Neuronal stem cell (in vitro differentiated cells): ENCODE results near the gene ADAMTSL1.

Experiments used
- DNase-seq: peaks from one replicate; pipeline ENCODE4 v3.0.0-alpha.2; 2013; ENCODE audit warnings: low spot score
- H2AFZ ChIP-seq: one replicate; pipeline ENCODE4 v1.6.1; 2013; ENCODE audit warnings: mild to moderate bottlenecking, low read length, inconsistent platforms
- H2AK5ac ChIP-seq: 2 replicates; pipeline ENCODE4 v1.6.1; 2013; ENCODE audit warnings: low read depth, mild to moderate bottlenecking, inconsistent platforms, low read length, moderate library complexity, mixed read lengths
- H2BK120ac ChIP-seq: 2 replicates; pipeline ENCODE4 v1.6.1; 2013; ENCODE audit warnings: low read depth, mild to moderate bottlenecking, inconsistent platforms, low read length, moderate library complexity, mixed read lengths
- H2BK12ac ChIP-seq: one replicate; pipeline ENCODE4 v1.6.1; 2013; ENCODE audit warnings: low read length, inconsistent platforms
- H2BK15ac ChIP-seq: 2 replicates; pipeline ENCODE4 v1.6.1; 2013; ENCODE audit warnings: mild to moderate bottlenecking, low read length, inconsistent platforms, mixed read lengths
- H2BK5ac ChIP-seq: one replicate; pipeline ENCODE4 v1.6.1; 2013; ENCODE audit warnings: inconsistent platforms, mild to moderate bottlenecking, low read length, moderate library complexity
- H3K14ac ChIP-seq: one replicate; pipeline ENCODE4 v1.6.1; 2013; ENCODE audit warnings: low read length, inconsistent platforms
- H3K18ac ChIP-seq: 2 replicates; pipeline ENCODE4 v1.6.1; 2013; ENCODE audit warnings: low read length, inconsistent platforms
- H3K23ac ChIP-seq: 2 replicates; pipeline ENCODE4 v1.6.1; 2013; ENCODE audit warnings: low read depth, mild to moderate bottlenecking, mixed read lengths, low read length, inconsistent platforms; ENCODE audit not compliant: poor library complexity
- H3K27ac ChIP-seq: replicated peaks from 3 replicates; pipeline ENCODE4 v1.5.1; 2013; ENCODE audit warnings: low read length, inconsistent platforms
- H3K27me3 ChIP-seq, 3 experiments: 2 replicates each; pipeline ENCODE4 v1.6.1; 2013; ENCODE audit warnings: low read length in 3 of 3, mild to moderate bottlenecking in 2 of 3, inconsistent platforms in 1 of 3, low read depth in 1 of 3, mixed read lengths in 1 of 3, moderate library complexity in 1 of 3; ENCODE audit not compliant: control insufficient read depth in 3 of 3, insufficient read depth in 3 of 3
- H3K36me3 ChIP-seq, 2 donors: replicated peaks in 1 of 2; 2 replicates each; pipeline ENCODE4 v1.6.1; 2013; ENCODE audit warnings: low read length in 2 of 2; ENCODE audit not compliant: control insufficient read depth in 2 of 2, insufficient read depth in 2 of 2
- H3K4ac ChIP-seq: 2 replicates; pipeline ENCODE4 v1.6.1; 2013; ENCODE audit warnings: inconsistent platforms, mild to moderate bottlenecking, low read length, moderate library complexity
- H3K4me1 ChIP-seq, 2 donors: 1 replicate in 1 of 2; 2 replicates in 1 of 2; pipeline ENCODE4 v1.6.1; 2013; ENCODE audit warnings: low read length in 2 of 2, low read depth in 1 of 2; ENCODE audit not compliant: control insufficient read depth in 2 of 2, insufficient read depth in 1 of 2
- H3K4me2 ChIP-seq: one replicate; pipeline ENCODE4 v1.6.1; 2013; ENCODE audit warnings: mild to moderate bottlenecking, low read length, inconsistent platforms; ENCODE audit not compliant: insufficient read depth, poor library complexity, severe bottlenecking
- H3K4me3 ChIP-seq, 2 donors: 2 replicates each; pipeline ENCODE4 v1.5.1; 2013; ENCODE audit warnings: low read length in 2 of 2, mild to moderate bottlenecking in 2 of 2, inconsistent platforms in 1 of 2, moderate library complexity in 1 of 2
- H3K79me1 ChIP-seq: one replicate; pipeline ENCODE4 v1.6.1; 2013; ENCODE audit warnings: low read depth, mild to moderate bottlenecking, inconsistent platforms, low read length, moderate library complexity
- H3K9ac ChIP-seq: one replicate; pipeline ENCODE4 v1.6.1; 2013; ENCODE audit warnings: mild to moderate bottlenecking, low read depth, low read length, inconsistent platforms; ENCODE audit not compliant: poor library complexity
- H3K9me3 ChIP-seq, 2 donors: replicated peaks in 1 of 2; 2 replicates each; pipeline versions ENCODE3 to v1.6.1; 2013; ENCODE audit warnings: low read length in 2 of 2, mild to moderate bottlenecking in 2 of 2, inconsistent platforms in 1 of 2, low read depth in 1 of 2, mixed read lengths in 1 of 2, moderate library complexity in 1 of 2; ENCODE audit not compliant: control insufficient read depth in 2 of 2, insufficient read depth in 1 of 2
- H4K8ac ChIP-seq: one replicate; pipeline ENCODE4 v1.6.1; 2013; ENCODE audit warnings: low read depth, mild to moderate bottlenecking, inconsistent platforms, low read length, moderate library complexity
- H4K91ac ChIP-seq: one replicate; pipeline ENCODE4 v1.6.1; 2013; ENCODE audit warnings: low read length, low read depth, mild to moderate bottlenecking, inconsistent platforms; ENCODE audit not compliant: poor library complexity
- WGBS, 2 donors: extraction: QIAGEN DNeasy Blood & Tissue Kit; methylation state at CpG; one replicate each; pipeline ENCODE4 v1.1.7; 2013; ENCODE audit warnings: missing lambda C conversion rate in 2 of 2, mixed read lengths in 1 of 2; ENCODE audit not compliant: insufficient read length in 2 of 2, insufficient replicate concordance in 1 of 2; ENCODE audit errors: extremely low coverage in 2 of 2; 5-methylcytosine and 5-hydroxymethylcytosine counted together

The ADAMTSL1 gene

DNA sequence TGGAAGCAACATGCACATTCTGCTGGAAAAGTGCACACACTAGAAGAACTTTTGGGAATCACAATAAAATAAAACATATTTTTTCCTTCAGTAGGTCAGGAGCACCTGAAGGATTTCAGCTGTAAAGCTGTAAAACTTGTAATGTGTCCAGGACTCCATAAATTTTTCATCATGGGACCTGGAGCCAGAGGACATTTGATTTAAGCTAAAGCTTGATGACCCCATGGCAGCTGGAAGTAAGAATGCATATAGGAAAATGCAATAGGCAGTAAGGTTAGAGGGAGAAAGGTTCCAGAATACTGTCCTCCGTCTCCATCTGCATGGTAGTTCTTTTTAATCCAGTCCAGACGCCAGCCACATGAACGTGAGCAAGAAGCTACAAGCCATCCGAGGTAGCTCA is 166.0 kb downstream of the ADAMTSL1 start:
- Histone ChIP-seq H3K4me3 (no peak overlapping the region), H3K9me3 (no peaks in the 10 kb centered on the region)
- WGBS, 2 donors, result no CpG with 5 or more reads among the region's 4 CpGs

DNA sequence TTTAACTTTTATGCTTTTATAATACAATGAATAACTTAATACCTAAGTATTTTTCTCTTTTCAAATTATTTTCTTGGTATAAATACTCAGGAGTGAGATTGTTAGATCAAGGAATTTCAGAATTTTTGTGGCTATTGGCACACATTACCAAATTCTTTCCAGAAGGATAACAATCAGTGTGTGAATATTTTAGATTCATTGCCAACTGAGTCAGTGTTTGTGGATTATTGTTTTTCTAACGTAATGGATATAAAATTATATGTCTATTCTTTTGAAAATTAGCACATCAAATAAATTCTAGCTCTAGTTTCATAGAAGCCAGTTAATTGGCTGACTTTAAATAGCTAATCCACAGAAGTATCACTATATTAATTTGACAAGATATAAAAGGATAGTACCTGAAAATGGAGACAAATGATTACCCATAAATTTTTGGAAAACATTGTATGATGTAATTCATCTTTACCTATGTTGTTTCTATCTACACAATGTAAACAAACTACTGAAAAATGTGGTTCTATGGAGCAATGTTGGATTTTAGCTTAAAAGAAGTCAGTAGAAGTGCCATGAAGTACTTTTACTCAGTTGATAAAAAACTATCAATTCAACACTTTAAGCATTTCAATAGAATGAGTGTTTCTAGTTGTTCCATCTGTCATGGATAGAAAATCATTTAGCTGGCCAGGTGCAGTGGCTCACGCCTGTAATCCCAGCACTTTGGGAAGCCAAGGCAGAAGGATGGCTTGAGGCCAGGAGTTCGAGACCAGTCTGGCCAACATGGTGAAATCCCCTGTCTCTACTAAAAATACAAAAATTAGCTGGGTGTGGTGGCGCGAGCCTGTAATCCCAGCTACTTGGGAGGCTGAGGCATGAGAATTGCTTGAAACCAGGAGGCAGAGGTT is 185.1 kb downstream of the ADAMTSL1 start:
- DNase-seq, result no peak
- no peak overlapping the region for H3K4ac ChIP-seq
- no peaks in the 10 kb centered on the region for H3K4me1 ChIP-seq
- H3K9ac ChIP-seq, result no peak overlapping the region
- H2AK5ac ChIP-seq, result no peak overlapping the region
- no peaks in the 10 kb centered on the region for H3K36me3 ChIP-seq
- no peaks in the 10 kb centered on the region for H3K79me1 ChIP-seq
- H3K18ac ChIP-seq, result no peak overlapping the region
- no CpG with 5 or more reads among the region's 5 CpGs for WGBS, 2 donors
- H2BK5ac ChIP-seq, result no peak overlapping the region
- H3K27me3 ChIP-seq, result no peaks in the 10 kb centered on the region
- no peaks in the 10 kb centered on the region for H3K9me3 ChIP-seq
- H4K91ac ChIP-seq, result no peak overlapping the region
- no peak overlapping the region for H2AFZ ChIP-seq
- H3K23ac ChIP-seq, result no peak overlapping the region
- no peak overlapping the region for H2BK12ac ChIP-seq
- H3K14ac ChIP-seq, result no peak overlapping the region
- no peak overlapping the region for H3K27ac ChIP-seq
- no peak overlapping the region for H3K4me3 ChIP-seq
- H2BK120ac ChIP-seq, result no peak overlapping the region
- H3K4me2 ChIP-seq, result no peak overlapping the region
- H2BK15ac ChIP-seq, result no peak overlapping the region
- H4K8ac ChIP-seq, result no peak overlapping the region

More for the DNA sequence above, 166.0 kb downstream of the ADAMTSL1 start:
- Histone ChIP-seq H2AK5ac (no peak overlapping the region), H3K4me1 (no peaks in the 10 kb centered on the region), H3K14ac (no peak overlapping the region), H2BK12ac (no peak overlapping the region), H3K36me3 (no peaks in the 10 kb centered on the region), H3K27ac (no peak overlapping the region), H3K27me3 (no peaks in the 10 kb centered on the region), H3K23ac (no peak overlapping the region), H2BK120ac (no peak overlapping the region), H4K91ac (no peak overlapping the region), H3K18ac (no peak overlapping the region), H2BK15ac (no peak overlapping the region), H3K9ac (no peak overlapping the region), H3K79me1 (no peaks in the 10 kb centered on the region), H2AFZ (no peak overlapping the region), H3K4ac (no peak overlapping the region), H4K8ac (no peak overlapping the region), H3K4me2 (no peak overlapping the region), H2BK5ac (no peak overlapping the region)
- DNase-seq, result no peak

- no peak overlapping the region for H3K4me2 ChIP-seq
- no peak overlapping the region for H4K91ac ChIP-seq
- H2BK120ac ChIP-seq, result no peak overlapping the region
- no CpG with 5 or more reads among the region's 1 CpG for WGBS, 2 donors
- no peaks in the 10 kb centered on the region for H3K27me3 ChIP-seq
- no peak overlapping the region for H2BK5ac ChIP-seq
- no peaks in the 10 kb centered on the region for H3K79me1 ChIP-seq
- no peak overlapping the region for H2BK12ac ChIP-seq
- H3K4ac ChIP-seq, result no peak overlapping the region
- H3K14ac ChIP-seq, result no peak overlapping the region
- H3K23ac ChIP-seq, result no peak overlapping the region
- DNase-seq, result no peak
- H3K9ac ChIP-seq, result no peak overlapping the region
- H2BK15ac ChIP-seq, result no peak overlapping the region
- no peaks in the 10 kb centered on the region for H3K4me1 ChIP-seq
- no peaks in the 10 kb centered on the region for H3K36me3 ChIP-seq
- H4K8ac ChIP-seq, result no peak overlapping the region
- no peaks in the 10 kb centered on the region for H3K9me3 ChIP-seq
- no peak overlapping the region for H2AK5ac ChIP-seq
- no peak overlapping the region for H3K27ac ChIP-seq
- H3K18ac ChIP-seq, result no peak overlapping the region
- no peak overlapping the region for H2AFZ ChIP-seq
- H3K4me3 ChIP-seq, result no peak overlapping the region
These were observed 186.0 kb downstream of the ADAMTSL1 start for GRCh38 chr9:18660001-18660400.

- no peak overlapping the region for H3K9ac ChIP-seq
- H3K36me3 ChIP-seq, result no peaks in the 10 kb centered on the region
- no peak overlapping the region for H3K4ac ChIP-seq
- DNase-seq, result no peak
- no peak overlapping the region for H3K4me3 ChIP-seq
- H2BK120ac ChIP-seq, result no peak overlapping the region
- no peak overlapping the region for H2BK5ac ChIP-seq
- no peak overlapping the region for H3K23ac ChIP-seq
- no peaks in the 10 kb centered on the region for H3K9me3 ChIP-seq
- no peak overlapping the region for H3K18ac ChIP-seq
- H3K79me1 ChIP-seq, result no peaks in the 10 kb centered on the region
- no peak overlapping the region for H4K91ac ChIP-seq
- no CpG with 5 or more reads among the region's 3 CpGs for WGBS, 2 donors
- H3K14ac ChIP-seq, result no peak overlapping the region
- H2BK12ac ChIP-seq, result no peak overlapping the region
- no peak overlapping the region for H2AFZ ChIP-seq
- no peak overlapping the region for H2BK15ac ChIP-seq
- no peak overlapping the region for H4K8ac ChIP-seq
- H3K27me3 ChIP-seq, result no peaks in the 10 kb centered on the region
- H2AK5ac ChIP-seq, result no peak overlapping the region
- no peaks in the 10 kb centered on the region for H3K4me1 ChIP-seq
- H3K27ac ChIP-seq, result no peak overlapping the region
- H3K4me2 ChIP-seq, result no peak overlapping the region
These were observed 188.4 kb downstream of the ADAMTSL1 start for GRCh38 chr9:18662320-18662719.
